ENCODE results near the gene OPRL1. TPM values are rescaled to one million over a fixed set of nuclear protein-coding genes. Genes with fewer than 3 reads are reported as not detected.

The OPRL1 gene
- under 1 TPM; 0.26 to 0.76 (median 0.39) TPM for total RNA-seq
- long read RNA-seq, donor 1: 0 reads
- long read RNA-seq, donor 2: 0 reads

DNA sequence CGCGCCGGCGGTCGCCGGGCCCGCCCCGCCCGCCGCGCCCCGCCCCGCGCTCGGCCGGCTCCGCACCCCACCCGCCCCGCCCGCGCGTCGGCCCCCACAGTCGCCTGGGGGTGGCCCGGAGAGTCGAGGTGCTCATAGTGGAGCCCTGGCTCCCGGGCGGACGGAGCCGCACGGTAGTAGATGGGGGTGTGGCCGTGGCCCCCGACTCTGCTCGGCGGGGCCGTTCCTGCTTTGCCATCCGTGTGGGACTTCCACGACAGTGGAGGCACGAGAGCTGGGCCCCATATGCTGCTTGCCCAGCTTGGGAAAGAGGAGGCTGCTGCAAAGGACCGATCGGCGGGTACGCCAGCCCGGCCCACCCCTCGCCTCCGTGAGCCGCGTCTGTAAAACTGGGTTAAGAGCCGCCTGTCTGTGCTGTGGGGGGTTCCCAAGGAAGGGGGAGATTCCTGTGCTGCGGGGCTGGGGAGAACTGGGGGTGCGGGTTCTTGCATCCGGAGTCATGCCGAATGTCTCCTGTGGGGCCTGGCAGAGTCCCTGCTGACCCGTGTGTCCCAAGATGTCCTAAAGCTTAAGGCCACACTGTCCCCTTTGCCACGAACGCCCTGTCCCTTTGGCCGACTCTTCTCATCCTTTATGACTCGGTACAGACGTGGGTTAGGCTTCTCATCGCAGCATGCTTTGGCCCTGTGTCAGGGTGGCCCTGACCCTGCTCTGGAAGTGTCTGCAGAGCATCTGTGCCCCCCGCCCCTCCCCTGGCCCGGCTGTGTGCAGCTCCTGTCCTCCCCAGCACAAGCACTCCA lies at the start of gene OPRL1:
TSS of gene OPRL1 (plus strand) at position 70 of the 800 bp plus-strand sequence. CDS start 12,639 bp downstream, outside the sequence.
- Histone ChIP-seq H3K9me3 (no peaks in the 10 kb centered on the region), H3K4me1 (ENCODE audit: low read depth) (peaks cover 18% of the 10 kb centered on the region), H3K36me3 (ENCODE audit: low read depth) (no peaks in the 10 kb centered on the region), H3K4me3 (peak within 1 kb of the TSS; percentile 42)
- no peak for TF ChIP-seq CTCF (IDR thresholded peaks at IDR 0.05)
- ATAC-seq (no peak), DNase-seq (no peak)
- intact Hi-C loops (cut with DNase I, micrococcal nuclease): no loop called here

DNA sequence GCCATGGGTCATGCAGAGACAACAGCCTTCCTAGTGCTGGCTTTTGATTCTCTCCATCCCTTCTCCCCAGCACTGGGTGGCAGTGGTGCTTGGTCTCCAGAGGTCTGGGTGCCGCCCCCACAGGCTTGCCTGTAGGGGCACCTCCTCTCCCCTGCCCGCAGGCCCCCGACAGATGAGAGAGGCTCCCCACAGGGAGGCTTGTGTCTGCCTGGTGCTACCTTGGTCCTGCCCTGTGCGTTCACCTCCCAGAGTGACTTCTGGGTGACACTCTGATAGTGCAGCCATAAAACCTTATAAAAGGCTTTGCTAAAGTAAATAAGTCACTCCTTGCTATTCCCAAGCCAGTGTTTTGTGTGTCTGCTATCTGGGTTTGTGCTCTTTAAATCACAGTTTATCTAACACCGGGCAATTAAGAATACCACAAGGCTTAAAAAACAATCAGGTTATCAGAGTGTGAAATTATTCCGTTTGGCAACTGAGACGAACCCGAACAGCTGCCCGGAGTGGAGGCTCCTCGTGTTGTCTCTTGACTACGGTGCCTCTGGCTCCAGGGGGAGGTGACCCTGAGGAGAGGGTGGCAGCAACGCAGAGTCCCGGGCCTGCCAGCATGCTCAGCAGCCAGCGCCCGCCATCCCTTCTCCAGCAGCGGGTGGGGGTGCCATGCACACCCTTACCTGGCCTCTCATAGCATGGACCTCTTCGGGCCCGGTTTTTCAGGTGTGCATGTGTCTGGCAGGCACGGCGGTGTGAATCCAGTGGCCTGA lies 49.3 kb upstream of the OPRL1 start:
- TF ChIP-seq CTCF (IDR thresholded peaks at IDR 0.05): no peak
- peak in 2 of 3 donors; percentile 51 to 55 for DNase-seq
- Histone ChIP-seq H3K9me3 (no peaks in the 10 kb centered on the region), H3K36me3 (ENCODE audit: low read depth) (peaks cover 10% of the 10 kb centered on the region), H3K4me3 (no peak overlapping the region), H3K4me1 (ENCODE audit: low read depth) (peaks cover 7% of the 10 kb centered on the region)
- peak; percentile 95 for ATAC-seq
- intact Hi-C loops (cut with DNase I, micrococcal nuclease): no loop called here

GRCh38 chr20:64031822-64032314 lies 48.0 kb upstream of the OPRL1 start:
- peaks cover 10% of the 10 kb centered on the region for H3K36me3 ChIP-seq (ENCODE audit: low read depth)
- ATAC-seq: no peak

GRCh38 chr20:64032706-64033624 lies 46.9 kb upstream of the OPRL1 start:
- H3K4me3 ChIP-seq: no peak overlapping the region
- DNase-seq (peak in 1 of 3 donors; percentile 22), ATAC-seq (no peak)
- no peak for TF ChIP-seq CTCF (IDR thresholded peaks at IDR 0.05)
- H3K4me1 ChIP-seq (ENCODE audit: low read depth): peaks cover 10% of the 10 kb centered on the region
- no peaks in the 10 kb centered on the region for H3K9me3 ChIP-seq
- intact Hi-C loops (cut with DNase I, micrococcal nuclease): no loop called here
- peaks cover 6% of the 10 kb centered on the region for H3K36me3 ChIP-seq (ENCODE audit: low read depth)

More at GRCh38 chr20:64031822-64032314, 48.0 kb upstream of the OPRL1 start:
- Histone ChIP-seq H3K4me1 (ENCODE audit: low read depth) (peaks cover 7% of the 10 kb centered on the region), H3K9me3 (no peaks in the 10 kb centered on the region), H3K4me3 (no peak overlapping the region)
- intact Hi-C loops (cut with DNase I, micrococcal nuclease): no loop called here
- peak in 1 of 3 donors; percentile 28 for DNase-seq
- no peak for TF ChIP-seq CTCF (IDR thresholded peaks at IDR 0.05)

GRCh38 chr20:64033981-64034493 lies 45.8 kb upstream of the OPRL1 start:
- DNase-seq (peak in 1 of 3 donors; percentile 20), ATAC-seq (no peak)
- intact Hi-C loops (cut with DNase I, micrococcal nuclease): no loop called here
- Histone ChIP-seq H3K4me1 (ENCODE audit: low read depth) (peaks cover 15% of the 10 kb centered on the region), H3K9me3 (no peaks in the 10 kb centered on the region), H3K36me3 (ENCODE audit: low read depth) (peaks cover 6% of the 10 kb centered on the region), H3K4me3 (no peak overlapping the region)
- TF ChIP-seq CTCF (IDR thresholded peaks at IDR 0.05): no peak

All from mucosa of descending colon (tissue), 3 donors.